GM18951 (cell line): ENCODE data around the gene NEK8.
A peak's percentile ranks its signal among the peaks of the same experiment; 100 is the strongest.

Experiments
- POLR2A ChIP-seq: IDR thresholded peaks from 4 replicates; pipeline ENCODE4 v1.6.1; 2011; ENCODE audit warnings: mild to moderate bottlenecking; ENCODE audit not compliant: insufficient read length, insufficient read depth; ENCODE audit errors: extremely low read depth
- in situ Hi-C: fragments of 300-500 bp; cut with MboI; formaldehyde crosslinking; loops from one replicate; pipeline ENCODE4 v1.12.0; 2022; ENCODE audit warnings: low sequenced_read_pairs, mixed read lengths, inconsistent platforms; ENCODE audit not compliant: unreplicated experiment

The NEK8 gene

DNA sequence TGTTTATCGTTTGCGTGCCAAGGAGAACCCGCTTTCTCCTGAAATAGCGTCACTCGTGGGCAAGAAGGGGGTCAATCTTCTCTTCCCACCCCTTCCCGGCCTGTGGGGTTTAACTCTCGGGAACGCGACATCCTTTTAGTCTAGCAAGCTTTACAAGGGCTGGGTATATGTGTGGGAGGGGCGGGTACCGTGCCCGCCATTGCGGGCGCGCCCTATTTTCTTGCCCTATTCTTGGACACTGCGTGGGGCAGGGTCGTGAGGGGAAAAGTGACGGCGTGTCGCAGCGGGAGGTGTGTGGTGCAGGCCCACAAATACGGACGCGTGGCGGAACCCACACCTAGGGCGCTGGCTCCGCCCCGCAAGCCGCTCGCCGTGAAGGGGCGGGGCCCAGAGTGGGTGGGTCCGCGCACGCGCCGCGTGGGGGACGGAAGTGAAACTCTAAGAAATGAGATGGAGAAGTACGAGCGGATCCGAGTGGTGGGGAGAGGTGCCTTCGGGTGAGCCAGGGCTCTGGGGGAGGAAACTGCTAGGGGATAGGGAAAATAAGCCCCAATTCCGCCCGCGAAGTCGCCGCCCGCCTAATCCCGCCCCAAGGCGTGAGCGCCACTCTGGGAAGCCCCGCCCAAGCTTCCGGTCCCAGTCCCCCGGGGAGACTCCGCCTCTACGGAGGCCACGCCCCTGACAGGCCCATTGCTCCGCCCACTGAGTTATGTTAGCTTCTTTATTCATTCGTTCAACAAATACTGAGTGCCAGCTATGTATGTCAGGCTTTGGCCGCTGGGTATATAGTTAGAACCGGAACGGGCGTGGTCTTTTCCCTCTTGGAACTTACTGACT is at the start of gene NEK8:
NEK8 (plus strand) TSS at position 425 of the 837 bp plus-strand sequence; CDS start at position 451, 26 bp downstream.
- in situ Hi-C loops = no loop called here
- TF ChIP-seq POLR2A = peak; percentile 68

DNA sequence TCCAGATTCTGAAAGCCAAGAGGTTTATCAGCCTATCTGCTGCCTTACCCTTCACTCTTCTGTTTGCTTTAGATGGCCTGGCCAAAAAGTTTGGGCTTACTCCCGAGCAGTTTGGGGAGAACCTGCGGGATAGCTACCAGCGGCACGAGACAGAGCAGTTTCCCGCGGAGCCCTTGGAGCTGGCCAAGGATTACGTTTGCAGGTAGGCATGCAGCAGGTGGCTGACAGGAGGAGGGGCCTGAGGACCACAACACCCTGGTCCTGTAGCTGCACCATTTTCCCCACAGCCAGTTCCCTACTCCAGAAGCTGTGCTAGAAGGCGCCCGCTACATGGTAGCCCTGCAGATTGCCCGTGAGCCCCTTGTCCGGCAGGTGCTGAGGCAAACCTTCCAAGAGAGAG is 45.9 kb upstream of the NEK8 start:
- no peak for TF ChIP-seq POLR2A

DNA sequence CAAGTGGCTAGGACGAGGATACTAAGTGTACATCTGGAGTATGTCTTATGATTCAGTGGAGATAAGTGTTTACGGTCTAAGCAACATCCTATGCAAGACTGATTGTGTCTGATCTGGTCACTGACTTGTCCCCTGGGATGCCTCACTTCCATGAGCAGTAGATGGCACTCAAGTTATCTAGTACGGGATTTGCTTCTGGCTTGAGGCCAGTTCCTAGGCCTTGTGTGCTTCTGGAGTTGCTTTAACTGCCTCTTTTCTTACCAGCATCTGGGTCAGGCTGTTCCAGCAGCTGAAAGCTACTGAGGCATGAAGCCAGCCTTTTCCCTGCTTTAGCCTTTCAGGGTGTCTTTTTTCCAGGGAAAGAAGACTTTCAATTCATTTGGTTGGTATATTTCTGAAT is 43.6 kb upstream of the NEK8 start:
- in situ Hi-C loops = no loop called here
- no peak for TF ChIP-seq POLR2A

More for the DNA sequence above, 45.9 kb upstream of the NEK8 start:
- in situ Hi-C loops = no loop called here

DNA sequence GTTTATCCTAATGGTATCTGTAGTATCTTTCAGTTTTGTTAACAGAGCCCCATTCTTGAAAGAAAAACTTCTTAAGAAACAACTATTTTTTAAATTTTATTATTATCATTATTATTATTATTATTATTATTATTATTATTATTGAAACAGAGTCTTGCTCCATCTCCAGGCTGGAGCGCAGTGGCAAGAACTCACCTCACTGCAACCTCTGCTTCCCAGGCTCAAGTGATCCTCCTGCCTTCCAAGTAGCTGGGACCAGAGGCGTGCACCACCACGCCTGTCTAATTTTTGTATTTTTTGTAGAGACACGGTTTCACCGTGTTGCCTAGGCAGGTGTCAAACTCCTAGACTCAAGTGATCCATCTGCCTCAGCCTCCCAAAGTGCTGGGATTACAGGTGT is 43.2 kb upstream of the NEK8 start:
- no peak for TF ChIP-seq POLR2A
- in situ Hi-C loops = no loop called here

DNA sequence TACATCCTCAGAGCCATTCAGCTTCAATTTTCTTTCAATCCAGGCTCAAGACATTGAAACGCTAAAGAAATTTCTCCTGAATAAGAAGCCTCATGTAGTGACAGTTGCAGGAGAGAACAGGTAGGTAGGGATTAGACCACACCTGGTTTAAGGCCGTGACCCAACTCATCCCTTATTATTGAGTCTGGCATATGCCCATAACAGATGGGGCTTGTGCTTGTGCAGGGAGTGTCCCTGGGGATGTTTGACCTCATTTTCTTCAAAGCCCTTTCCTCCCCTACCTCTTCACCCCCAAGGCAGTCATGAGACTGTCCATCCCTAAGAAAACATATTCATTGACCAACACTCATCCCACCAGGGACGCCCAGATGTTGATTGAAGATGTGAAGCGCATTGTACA is 42.3 kb upstream of the NEK8 start:
- in situ Hi-C loops = no loop called here
- TF ChIP-seq POLR2A = no peak

DNA sequence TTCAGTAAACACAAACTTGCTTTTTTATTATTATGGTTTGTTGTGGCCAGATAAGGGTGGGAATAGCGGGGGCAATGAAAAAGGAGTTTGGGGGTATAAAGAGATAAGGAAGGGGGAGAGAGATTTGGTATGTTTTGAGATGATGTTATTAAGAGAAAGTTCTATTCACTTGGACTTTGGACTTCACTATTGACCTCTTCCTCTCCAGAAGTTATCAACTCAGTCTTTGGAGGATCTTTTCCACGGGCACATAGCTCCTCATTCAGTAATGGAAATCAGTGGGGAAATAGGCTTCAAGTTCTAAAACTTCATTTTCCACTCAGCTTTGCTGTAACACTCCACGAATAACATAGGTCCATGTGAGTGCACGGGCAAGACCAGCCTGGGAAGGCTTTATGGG is 40.1 kb upstream of the NEK8 start:
- no peak for TF ChIP-seq POLR2A
- in situ Hi-C loops = no loop called here

DNA sequence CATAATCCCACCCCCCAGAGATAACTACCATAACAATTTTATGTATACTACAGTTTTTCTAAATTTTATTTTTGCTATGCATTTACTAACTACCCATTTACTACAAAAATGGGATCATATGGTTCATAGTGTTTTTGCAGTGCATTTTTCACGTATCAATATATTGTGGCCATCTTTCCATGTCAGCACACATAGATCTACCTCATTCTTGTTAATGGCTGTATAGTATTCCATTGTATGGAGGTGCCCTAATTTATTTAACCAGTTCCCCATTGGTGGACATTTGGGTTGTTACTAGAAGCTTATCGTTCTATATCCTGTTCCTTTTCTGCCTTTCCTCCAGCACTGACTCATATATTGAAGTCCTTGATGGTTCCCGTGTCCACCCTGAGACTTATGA is 39.6 kb upstream of the NEK8 start:
- no peak for TF ChIP-seq POLR2A
- in situ Hi-C loops = no loop called here

DNA sequence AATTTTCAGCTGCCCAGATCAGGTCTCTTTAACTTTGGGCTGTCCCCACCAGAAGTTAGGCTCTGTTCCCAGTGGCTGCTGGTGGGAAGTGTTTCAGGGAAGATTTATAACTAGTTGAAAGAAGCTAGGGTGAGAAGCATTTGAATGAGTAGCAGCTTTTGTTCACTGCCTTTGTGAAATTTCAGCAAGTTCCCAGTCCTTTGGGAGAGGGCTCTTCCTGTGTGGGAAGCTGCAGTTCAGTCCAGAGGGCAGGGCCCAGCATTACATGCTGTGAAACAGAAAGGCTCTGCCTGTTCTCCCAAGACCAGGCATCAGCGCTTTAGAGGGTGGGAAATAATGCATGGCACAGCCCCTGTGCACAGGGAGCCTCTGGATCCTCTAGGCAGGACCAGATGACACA is 34.7 kb upstream of the NEK8 start:
- in situ Hi-C loops = no loop called here
- no peak for TF ChIP-seq POLR2A

DNA sequence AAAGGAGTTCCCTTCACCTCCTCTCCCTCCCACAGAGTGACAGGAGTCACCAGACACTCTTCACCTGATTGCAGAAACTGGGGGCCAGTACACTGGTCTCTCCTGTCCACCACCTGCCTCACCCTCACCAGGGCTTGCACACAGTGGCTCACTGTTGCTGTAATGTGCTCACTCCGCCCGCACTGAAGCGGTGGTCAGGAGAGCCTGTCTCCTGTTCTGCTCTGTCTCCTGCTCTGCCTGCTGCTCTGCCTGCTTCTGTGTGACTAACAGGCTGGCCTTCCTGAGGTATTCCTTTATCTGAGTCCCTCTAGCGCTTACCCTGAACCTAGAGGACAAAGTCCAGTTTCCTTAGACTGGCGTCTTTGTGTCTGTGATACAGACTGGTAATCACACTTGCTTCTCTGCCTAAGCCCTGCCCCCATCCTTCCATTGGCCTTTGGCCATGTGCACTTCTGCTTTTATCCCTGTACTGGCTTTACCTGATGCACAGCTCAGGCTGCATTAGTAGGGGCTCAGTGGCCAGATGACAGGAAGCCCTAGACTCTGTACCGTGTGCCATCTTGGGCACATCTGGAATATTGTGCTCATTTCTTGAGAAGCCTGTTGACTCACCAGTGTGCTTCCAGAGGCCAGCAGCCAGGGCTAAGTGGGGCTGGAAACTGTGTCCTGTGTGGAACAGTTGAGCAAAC is 30.2 kb upstream of the NEK8 start:
- no peak for TF ChIP-seq POLR2A
- in situ Hi-C loops = no loop called here

DNA sequence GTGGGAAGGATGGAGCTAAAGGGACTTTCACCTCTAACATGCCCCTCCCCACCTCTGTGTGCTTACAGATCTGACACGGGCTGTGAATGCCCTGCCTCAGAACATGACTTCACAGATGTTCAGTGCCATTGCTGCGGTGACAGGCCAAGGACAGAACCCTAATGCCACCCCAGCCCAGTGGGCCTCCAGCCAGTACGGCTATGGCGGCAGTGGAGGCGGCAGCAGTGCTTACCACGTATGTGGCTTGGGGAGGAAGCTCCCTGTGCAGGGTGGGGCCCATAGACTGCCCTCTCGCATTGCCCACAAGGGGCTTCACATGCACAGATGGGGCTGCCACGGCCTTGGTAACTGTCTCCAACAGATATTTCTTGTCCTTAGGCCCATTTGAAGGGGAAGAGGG is 28.3 kb upstream of the NEK8 start:
- in situ Hi-C loops = no loop called here
- no peak for TF ChIP-seq POLR2A

DNA sequence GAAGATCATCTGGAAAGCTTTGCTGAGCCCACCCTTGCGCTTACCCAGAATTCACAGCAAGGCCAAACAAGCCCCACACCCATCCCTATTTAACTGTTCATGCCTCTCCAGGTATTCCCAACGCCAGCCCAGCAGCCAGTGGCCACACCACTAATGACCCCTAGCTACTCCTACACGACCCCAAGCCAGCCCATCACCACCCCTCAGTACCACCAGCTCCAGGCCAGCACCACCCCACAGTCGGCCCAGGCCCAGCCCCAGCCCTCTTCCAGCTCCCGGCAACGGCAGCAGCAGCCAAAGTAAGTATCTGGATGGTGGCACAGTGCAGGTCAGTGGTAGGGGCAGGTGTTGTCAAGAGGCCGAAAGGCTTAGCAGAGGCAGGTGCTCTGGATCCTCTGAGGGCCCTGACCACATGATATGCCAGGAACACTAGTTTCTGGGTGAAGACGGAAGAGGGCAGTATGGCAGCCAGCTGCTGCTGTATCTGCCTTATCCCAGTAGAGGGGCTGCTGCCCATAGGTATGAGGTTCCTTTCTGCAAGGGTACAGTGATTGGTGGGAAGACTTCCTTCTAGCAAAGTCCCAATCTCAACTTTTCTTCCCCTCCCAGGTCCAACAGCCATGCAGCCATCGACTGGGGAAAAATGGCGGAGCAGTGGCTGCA is 27.6 kb upstream of the NEK8 start:
- no peak for TF ChIP-seq POLR2A
- in situ Hi-C loops = no loop called here

DNA sequence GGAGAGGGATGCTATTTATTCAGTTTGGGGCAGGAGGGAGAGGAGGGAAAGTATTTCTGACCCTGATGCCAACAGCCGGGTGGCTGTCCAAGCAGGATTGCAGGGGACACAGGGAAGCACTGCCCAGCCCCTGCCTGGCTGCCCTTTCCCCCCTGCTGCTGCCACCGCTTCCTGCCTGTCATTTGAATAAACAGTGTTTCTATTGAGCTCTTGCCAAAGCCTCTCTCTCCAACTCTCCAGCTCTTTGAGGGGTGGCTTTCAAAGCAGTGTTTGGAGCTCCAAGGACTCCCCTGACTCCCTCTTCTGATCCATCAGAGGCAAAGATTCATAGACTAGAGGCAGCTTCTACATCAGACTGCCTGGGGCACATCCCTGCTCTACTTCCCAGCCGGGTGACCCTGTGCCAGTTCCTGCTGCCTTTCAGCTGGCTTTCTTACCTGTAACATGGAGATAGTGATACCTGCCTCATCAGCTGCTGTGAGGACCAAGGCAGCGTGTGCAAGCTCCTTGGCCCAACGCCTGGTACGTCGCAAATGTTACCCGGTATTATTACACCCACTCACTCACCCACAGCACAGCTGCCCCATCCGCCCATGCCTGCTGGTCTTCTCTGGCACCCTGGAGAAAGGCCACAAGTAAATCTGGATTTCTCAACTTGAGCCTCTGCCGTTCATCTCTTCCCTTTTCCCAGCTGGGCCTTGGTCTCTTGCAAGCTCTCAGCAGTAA is 26.4 kb upstream of the NEK8 start:
- in situ Hi-C loops = no loop called here
- TF ChIP-seq POLR2A = no peak

DNA sequence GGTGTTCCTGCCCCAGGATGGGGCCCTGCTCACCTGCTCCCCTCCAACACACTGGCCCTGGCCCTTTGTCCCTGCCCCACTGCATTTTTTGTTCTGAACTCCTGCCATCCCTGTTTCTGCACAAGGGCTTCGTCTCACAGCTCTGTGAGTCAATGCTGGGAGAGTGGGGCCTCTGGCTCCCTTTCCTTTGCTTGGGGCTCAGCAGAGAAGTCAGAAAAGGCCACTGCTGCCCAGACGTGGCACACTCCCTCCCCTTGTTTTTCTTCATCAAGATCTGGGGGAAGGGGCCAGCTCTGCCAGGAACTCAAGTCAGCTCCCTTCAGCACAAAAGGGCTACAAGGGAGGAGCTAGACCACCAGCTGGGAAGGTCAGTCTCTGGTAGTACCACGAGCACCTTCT is 25.8 kb upstream of the NEK8 start:
- in situ Hi-C loops = no loop called here
- no peak for TF ChIP-seq POLR2A
